ENCODE data around the gene MRPL48.
A peak's percentile ranks its signal among the peaks of the same experiment; 100 is the strongest.

Gene MRPL48

DNA sequence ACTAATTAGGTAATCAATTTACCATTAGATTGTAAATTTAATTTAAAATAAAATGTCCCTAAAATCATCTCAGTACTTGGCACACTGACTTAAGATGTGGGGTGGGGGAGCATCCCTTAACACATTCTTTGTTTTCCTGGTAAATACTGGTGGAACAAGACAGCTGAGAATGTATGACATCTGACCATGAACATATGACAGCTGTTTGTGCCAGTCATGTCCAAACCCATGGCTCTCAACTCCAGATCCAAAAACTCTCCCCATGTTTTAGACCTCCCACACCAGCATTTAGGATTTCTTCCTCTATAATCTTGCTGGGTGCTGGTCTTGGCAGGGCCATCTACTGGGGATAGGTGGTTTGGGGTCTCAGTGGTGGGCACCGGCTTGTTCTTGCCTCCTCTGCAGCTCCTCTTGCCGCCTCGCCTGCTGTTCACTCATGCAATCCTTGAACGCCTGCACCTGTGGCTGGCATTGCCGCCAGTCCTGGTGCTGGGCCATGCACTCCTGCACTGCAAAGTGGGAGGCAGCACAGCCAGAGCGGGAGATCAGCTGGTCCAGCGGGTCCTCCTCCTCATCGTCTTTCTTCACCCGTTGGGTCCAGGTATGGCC is 85.2 kb downstream of the MRPL48 start:
- no peaks in the 10 kb centered on the region for H4K20me1 ChIP-seq (ENCODE audit: insufficient read depth, low read length)
- H3K27me3 ChIP-seq (ENCODE audit: low read depth, low read length), result no peaks in the 10 kb centered on the region
- no peak overlapping the region for H3K4me3 ChIP-seq (ENCODE audit: low read length)
- H3K9me3 ChIP-seq (ENCODE audit: insufficient read depth, low read length), result no peaks in the 10 kb centered on the region
- no peak overlapping the region for H3K27ac ChIP-seq (ENCODE audit: low read length)
- no peak overlapping the region for H3K9ac ChIP-seq (ENCODE audit: low read length)
- H3K4me2 ChIP-seq (ENCODE audit: low read length), result no peak overlapping the region
- peaks cover 41% of the 10 kb centered on the region for H3K36me3 ChIP-seq (replicated peaks; ENCODE audit: low read depth, low read length)
- TF ChIP-seq EZH2phosphoT487 (IDR thresholded peaks at IDR 0.05; ENCODE audit: low read depth), result no peak
- TF ChIP-seq, protein P1, sequence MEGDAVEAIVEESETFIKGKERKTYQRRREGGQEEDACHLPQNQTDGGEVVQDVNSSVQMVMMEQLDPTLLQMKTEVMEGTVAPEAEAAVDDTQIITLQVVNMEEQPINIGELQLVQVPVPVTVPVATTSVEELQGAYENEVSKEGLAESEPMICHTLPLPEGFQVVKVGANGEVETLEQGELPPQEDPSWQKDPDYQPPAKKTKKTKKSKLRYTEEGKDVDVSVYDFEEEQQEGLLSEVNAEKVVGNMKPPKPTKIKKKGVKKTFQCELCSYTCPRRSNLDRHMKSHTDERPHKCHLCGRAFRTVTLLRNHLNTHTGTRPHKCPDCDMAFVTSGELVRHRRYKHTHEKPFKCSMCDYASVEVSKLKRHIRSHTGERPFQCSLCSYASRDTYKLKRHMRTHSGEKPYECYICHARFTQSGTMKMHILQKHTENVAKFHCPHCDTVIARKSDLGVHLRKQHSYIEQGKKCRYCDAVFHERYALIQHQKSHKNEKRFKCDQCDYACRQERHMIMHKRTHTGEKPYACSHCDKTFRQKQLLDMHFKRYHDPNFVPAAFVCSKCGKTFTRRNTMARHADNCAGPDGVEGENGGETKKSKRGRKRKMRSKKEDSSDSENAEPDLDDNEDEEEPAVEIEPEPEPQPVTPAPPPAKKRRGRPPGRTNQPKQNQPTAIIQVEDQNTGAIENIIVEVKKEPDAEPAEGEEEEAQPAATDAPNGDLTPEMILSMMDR (IDR thresholded peaks at IDR 0.05; ENCODE audit: low read depth, low read length), result no peak
- H2AFZ ChIP-seq (ENCODE audit: low read depth, low read length), result no peak overlapping the region
- H3K79me2 ChIP-seq (ENCODE audit: low read length), result peaks cover 48% of the 10 kb centered on the region
- peaks cover 10% of the 10 kb centered on the region for H3K4me1 ChIP-seq (ENCODE audit: low read length)

DNA sequence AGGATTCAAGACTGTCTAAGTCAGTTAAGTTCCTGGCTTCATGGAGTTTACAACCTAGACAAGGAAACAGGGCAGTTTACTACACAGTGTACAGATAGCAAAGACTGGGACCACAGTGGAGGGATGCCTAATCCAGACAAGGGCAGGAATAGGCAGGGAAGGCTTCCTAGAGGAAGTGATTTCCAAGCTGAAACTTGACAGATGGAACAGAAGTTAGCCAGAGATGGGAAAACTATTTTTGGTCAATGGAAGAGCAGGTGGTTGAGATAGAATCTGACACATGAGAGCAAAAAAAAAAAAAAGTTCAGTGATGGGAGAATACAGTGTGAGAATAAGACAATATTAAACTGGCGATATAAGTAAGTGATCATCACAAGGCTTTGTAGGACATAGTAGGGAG is 87.7 kb downstream of the MRPL48 start:
- peaks cover 32% of the 10 kb centered on the region for H3K36me3 ChIP-seq (replicated peaks; ENCODE audit: low read depth, low read length)
- H3K4me2 ChIP-seq (ENCODE audit: low read length), result peak overlapping the region; percentile 98
- no peak overlapping the region for H3K27ac ChIP-seq (ENCODE audit: low read length)
- no peaks in the 10 kb centered on the region for H3K9me3 ChIP-seq (ENCODE audit: insufficient read depth, low read length)
- H4K20me1 ChIP-seq (ENCODE audit: insufficient read depth, low read length), result no peaks in the 10 kb centered on the region
- H3K27me3 ChIP-seq (ENCODE audit: low read depth, low read length), result no peaks in the 10 kb centered on the region
- H3K4me1 ChIP-seq (ENCODE audit: low read length), result peaks cover 10% of the 10 kb centered on the region
- no peak for TF ChIP-seq EZH2phosphoT487 (IDR thresholded peaks at IDR 0.05; ENCODE audit: low read depth)
- TF ChIP-seq, protein P1 (IDR thresholded peaks at IDR 0.05; ENCODE audit: low read depth, low read length), result no peak
- H3K4me3 ChIP-seq (ENCODE audit: low read length), result peak overlapping the region; percentile 92
- peak overlapping the region; percentile 94 for H3K9ac ChIP-seq (ENCODE audit: low read length)
- peaks cover 48% of the 10 kb centered on the region for H3K79me2 ChIP-seq (ENCODE audit: low read length)
- no peak overlapping the region for H2AFZ ChIP-seq (ENCODE audit: low read depth, low read length)

DNA sequence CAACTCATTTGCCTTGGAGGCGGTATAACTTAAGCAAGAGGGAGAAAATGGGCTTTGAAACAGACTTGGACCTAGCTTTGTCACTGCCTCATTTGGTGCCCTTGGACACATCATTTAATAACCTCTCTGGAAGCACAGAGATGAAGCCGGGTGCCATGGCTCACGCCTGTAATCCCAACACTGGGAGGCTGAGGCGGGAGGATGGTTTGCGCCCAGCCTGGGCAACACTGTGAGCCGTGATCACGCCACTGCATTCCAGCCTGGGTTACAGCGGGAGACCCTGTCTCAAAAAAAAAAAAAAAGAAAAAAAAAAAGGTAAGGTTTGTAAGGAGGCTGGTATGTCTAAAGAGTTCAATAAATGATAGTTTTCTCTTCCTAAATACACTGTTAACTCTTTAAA is 88.2 kb downstream of the MRPL48 start:
- H2AFZ ChIP-seq (ENCODE audit: low read depth, low read length), result 0 out of 2 replicates have a peak overlapping the region, but pooled peaks have one; percentile 78
- H4K20me1 ChIP-seq (ENCODE audit: insufficient read depth, low read length), result no peaks in the 10 kb centered on the region
- H3K36me3 ChIP-seq (replicated peaks; ENCODE audit: low read depth, low read length), result peaks cover 32% of the 10 kb centered on the region
- peak overlapping the region; percentile 98 for H3K4me2 ChIP-seq (ENCODE audit: low read length)
- peak overlapping the region; percentile 84 for H3K27ac ChIP-seq (ENCODE audit: low read length)
- H3K4me1 ChIP-seq (ENCODE audit: low read length), result peaks cover 10% of the 10 kb centered on the region
- H3K79me2 ChIP-seq (ENCODE audit: low read length), result peaks cover 48% of the 10 kb centered on the region
- H3K9me3 ChIP-seq (ENCODE audit: insufficient read depth, low read length), result no peaks in the 10 kb centered on the region
- no peaks in the 10 kb centered on the region for H3K27me3 ChIP-seq (ENCODE audit: low read depth, low read length)
- peak overlapping the region; percentile 94 for H3K9ac ChIP-seq (ENCODE audit: low read length)
- no peak for TF ChIP-seq EZH2phosphoT487 (IDR thresholded peaks at IDR 0.05; ENCODE audit: low read depth)
- TF ChIP-seq, protein P1 (IDR thresholded peaks at IDR 0.05; ENCODE audit: low read depth, low read length), result no peak
- peak overlapping the region; percentile 92 for H3K4me3 ChIP-seq (ENCODE audit: low read length)

DNA sequence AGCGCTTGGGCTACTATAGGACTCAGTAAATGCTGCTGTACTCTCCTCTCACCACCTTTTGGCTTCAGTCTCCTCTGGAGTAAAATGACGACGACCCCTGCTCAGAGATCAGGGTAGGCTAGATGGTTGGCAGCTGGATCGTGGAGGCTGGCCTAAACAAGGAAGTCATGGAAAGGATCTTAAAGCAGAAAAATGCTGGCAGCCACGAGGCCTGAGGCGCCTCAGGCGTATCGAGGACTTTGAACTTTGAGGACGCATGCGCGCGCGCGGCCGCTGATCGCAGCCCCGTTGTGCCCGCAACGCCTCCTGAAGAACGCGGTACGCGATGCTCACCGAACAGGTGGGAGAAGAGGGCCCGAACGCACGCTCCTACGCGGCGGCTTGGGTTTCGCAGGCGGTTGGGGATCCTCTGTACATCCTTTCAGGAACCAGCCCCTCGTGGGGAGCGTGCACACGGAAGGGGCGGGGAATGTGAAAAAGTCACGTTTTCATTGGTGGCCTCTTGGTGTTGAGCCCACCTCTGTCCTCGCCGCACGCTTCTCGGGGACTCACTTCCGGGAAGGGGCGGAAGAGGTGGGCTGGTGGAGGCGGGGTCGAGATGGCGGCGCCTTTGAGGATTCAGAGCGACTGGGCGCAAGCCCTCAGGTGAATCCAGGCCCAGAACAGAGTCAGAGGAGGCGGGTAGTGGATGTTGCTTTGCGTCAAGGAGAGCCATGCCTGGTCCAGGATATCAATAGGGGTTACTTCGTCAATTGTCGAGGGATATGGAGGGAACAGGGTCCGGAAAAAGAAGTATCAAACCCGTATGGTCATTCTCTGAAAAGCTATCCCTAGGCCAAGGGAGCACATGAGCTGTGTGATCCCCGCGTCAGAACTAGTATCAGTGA is 89.0 kb downstream of the MRPL48 start, which contains the start of the genes COA4 and PAAF1:
TSS of gene COA4 (minus strand) at position 423 of the 887 bp plus-strand sequence. CDS start 3,468 bp downstream, outside the sequence.
TSS of gene PAAF1 (plus strand) at position 576 of the 887 bp plus-strand sequence. CDS start at position 599, 23 bp downstream.
- Histone ChIP-seq H3K27me3 (ENCODE audit: low read depth, low read length) (no peaks in the 10 kb centered on the region), H3K9ac (ENCODE audit: low read length) (peak within 1 kb of the TSS; percentile 94), H3K4me1 (ENCODE audit: low read length) (peaks cover 10% of the 10 kb centered on the region), H3K79me2 (ENCODE audit: low read length) (peaks cover 48% of the 10 kb centered on the region), H3K4me2 (ENCODE audit: low read length) (peak within 1 kb of the TSS; percentile 98), H4K20me1 (ENCODE audit: insufficient read depth, low read length) (no peaks in the 10 kb centered on the region), H2AFZ (ENCODE audit: low read depth, low read length) (peak within 1 kb of the TSS; percentile 98), H3K36me3 (replicated peaks; ENCODE audit: low read depth, low read length) (peaks cover 29% of the 10 kb centered on the region), H3K27ac (ENCODE audit: low read length) (peak within 1 kb of the TSS; percentile 84), H3K4me3 (ENCODE audit: low read length) (peak within 1 kb of the TSS; percentile 92), H3K9me3 (ENCODE audit: insufficient read depth, low read length) (no peaks in the 10 kb centered on the region)
- TF ChIP-seq, protein P1 (IDR thresholded peaks at IDR 0.05; ENCODE audit: low read depth, low read length), result no peak
- TF ChIP-seq EZH2phosphoT487 (IDR thresholded peaks at IDR 0.05; ENCODE audit: low read depth), result no peak

All from OCI-LY3 (cell line).